ENCODE measurements around the gene AHCYL1. TPM values are rescaled to one million over a fixed set of nuclear protein-coding genes. Genes with fewer than 3 reads are reported as not detected.

AHCYL1 gene
- total RNA-seq, 1 experiment from 2014 or later, result 34.0 TPM

- peaks cover 69% of the 10 kb centered on the region for H3K79me2 ChIP-seq (ENCODE audit: low read length)
Measured at GRCh38 chr1:109996476-109996875, 11.9 kb downstream of the AHCYL1 start.

GRCh38 chr1:109997204-109997866 lies 12.8 kb downstream of the AHCYL1 start:
- H2AFZ ChIP-seq (ENCODE audit: low read length), result no peak overlapping the region
- no peak overlapping the region for H3K4me2 ChIP-seq (ENCODE audit: low read depth, low read length, poor library complexity, severe bottlenecking)

More at GRCh38 chr1:109996476-109996875, 11.9 kb downstream of the AHCYL1 start:
- Histone ChIP-seq H3K4me1 (ENCODE audit: low read length) (peaks cover 2% of the 10 kb centered on the region; the same call in 1 of the 2 replicates), H3K36me3 (ENCODE audit: insufficient read depth, low read length) (no peaks in the 10 kb centered on the region), H2AFZ (ENCODE audit: low read length) (no peak overlapping the region), H3K27ac (ENCODE audit: low read length) (no peak overlapping the region), H3K9ac (ENCODE audit: low read length) (no peak overlapping the region), H3K27me3 (ENCODE audit: low read length) (no peaks in the 10 kb centered on the region), H3K4me3 (ENCODE audit: low read length) (no peak overlapping the region), H4K20me1 (ENCODE audit: insufficient read depth, low read depth, low read length) (peaks cover 4% of the 10 kb centered on the region; the same call in 1 of the 2 replicates), H3K4me2 (ENCODE audit: low read depth, low read length, poor library complexity, severe bottlenecking) (no peak overlapping the region), H3K9me2 (replicated peaks; ENCODE audit: insufficient read depth, low read length) (no peaks in the 10 kb centered on the region), H3K9me3 (ENCODE audit: low read length) (no peaks in the 10 kb centered on the region)
- no peak for DNase-seq

GRCh38 chr1:109997867-109998229 lies 13.3 kb downstream of the AHCYL1 start:
- H2AFZ ChIP-seq (ENCODE audit: low read length), result no peak overlapping the region
- no peaks in the 10 kb centered on the region for H3K36me3 ChIP-seq (ENCODE audit: insufficient read depth, low read length)
- H3K9ac ChIP-seq (ENCODE audit: low read length), result no peak overlapping the region
- H3K27me3 ChIP-seq (ENCODE audit: low read length), result no peaks in the 10 kb centered on the region
- H3K4me2 ChIP-seq (ENCODE audit: low read depth, low read length, poor library complexity, severe bottlenecking), result no peak overlapping the region
- H3K9me2 ChIP-seq (replicated peaks; ENCODE audit: insufficient read depth, low read length), result no peaks in the 10 kb centered on the region
- H3K4me1 ChIP-seq (ENCODE audit: low read length), result peaks cover 2% of the 10 kb centered on the region; the same call in 1 of the 2 replicates
- H3K9me3 ChIP-seq (ENCODE audit: low read length), result no peaks in the 10 kb centered on the region
- H3K79me2 ChIP-seq (ENCODE audit: low read length), result peaks cover 69% of the 10 kb centered on the region
- H4K20me1 ChIP-seq (ENCODE audit: insufficient read depth, low read depth, low read length), result 0 out of 2 replicates have a peak, but pooled peaks cover 3% of the 10 kb centered on the region
- no peak for DNase-seq
- no peak overlapping the region for H3K4me3 ChIP-seq (ENCODE audit: low read length)
- no peak overlapping the region for H3K27ac ChIP-seq (ENCODE audit: low read length)

More at GRCh38 chr1:109997204-109997866, 12.8 kb downstream of the AHCYL1 start:
- no peaks in the 10 kb centered on the region for H3K9me3 ChIP-seq (ENCODE audit: low read length)
- no peak overlapping the region for H3K4me3 ChIP-seq (ENCODE audit: low read length)
- 0 out of 2 replicates have a peak, but pooled peaks cover 3% of the 10 kb centered on the region for H4K20me1 ChIP-seq (ENCODE audit: insufficient read depth, low read depth, low read length)
- H3K79me2 ChIP-seq (ENCODE audit: low read length), result peaks cover 69% of the 10 kb centered on the region
- H3K27ac ChIP-seq (ENCODE audit: low read length), result no peak overlapping the region
- peaks cover 2% of the 10 kb centered on the region; the same call in 1 of the 2 replicates for H3K4me1 ChIP-seq (ENCODE audit: low read length)
- H3K9me2 ChIP-seq (replicated peaks; ENCODE audit: insufficient read depth, low read length), result no peaks in the 10 kb centered on the region
- no peaks in the 10 kb centered on the region for H3K36me3 ChIP-seq (ENCODE audit: insufficient read depth, low read length)
- DNase-seq, result no peak
- H3K9ac ChIP-seq (ENCODE audit: low read length), result no peak overlapping the region
- H3K27me3 ChIP-seq (ENCODE audit: low read length), result no peaks in the 10 kb centered on the region

DNA sequence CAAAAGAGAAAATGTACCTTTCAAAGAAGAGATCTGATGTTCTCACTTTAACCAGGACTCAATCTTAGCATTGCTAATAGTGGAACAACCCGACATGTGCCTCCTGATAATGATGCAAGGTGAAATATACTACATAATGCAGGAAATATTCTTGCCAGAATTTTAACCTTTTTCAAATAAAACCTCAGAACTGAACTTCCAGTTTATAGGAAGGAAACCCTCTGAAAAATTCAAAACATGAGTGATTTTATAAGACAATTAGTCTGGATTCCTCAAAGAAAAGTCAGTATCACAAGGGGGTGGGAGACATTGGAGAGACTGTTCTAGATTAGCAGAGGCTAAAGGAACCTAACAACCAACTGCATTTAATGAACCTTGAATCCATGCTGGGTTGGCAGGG lies 18.1 kb downstream of the AHCYL1 start:
- H3K79me2 ChIP-seq (ENCODE audit: low read length), result peaks cover 76% of the 10 kb centered on the region
- no peaks in the 10 kb centered on the region for H3K27me3 ChIP-seq (ENCODE audit: low read length)
- no peaks in the 10 kb centered on the region for H3K36me3 ChIP-seq (ENCODE audit: insufficient read depth, low read length)
- H4K20me1 ChIP-seq (ENCODE audit: insufficient read depth, low read depth, low read length), result no peaks in the 10 kb centered on the region
- no peak overlapping the region for H3K9ac ChIP-seq (ENCODE audit: low read length)
- no peaks in the 10 kb centered on the region for H3K9me2 ChIP-seq (replicated peaks; ENCODE audit: insufficient read depth, low read length)
- no peak overlapping the region for H3K27ac ChIP-seq (ENCODE audit: low read length)
- no peaks in the 10 kb centered on the region for H3K9me3 ChIP-seq (ENCODE audit: low read length)
- H3K4me1 ChIP-seq (ENCODE audit: low read length), result peaks cover 38% of the 10 kb centered on the region
- no peak overlapping the region for H3K4me3 ChIP-seq (ENCODE audit: low read length)
- DNase-seq, result no peak
- no peak overlapping the region for H3K4me2 ChIP-seq (ENCODE audit: low read depth, low read length, poor library complexity, severe bottlenecking)
- H2AFZ ChIP-seq (ENCODE audit: low read length), result no peak overlapping the region

DNA sequence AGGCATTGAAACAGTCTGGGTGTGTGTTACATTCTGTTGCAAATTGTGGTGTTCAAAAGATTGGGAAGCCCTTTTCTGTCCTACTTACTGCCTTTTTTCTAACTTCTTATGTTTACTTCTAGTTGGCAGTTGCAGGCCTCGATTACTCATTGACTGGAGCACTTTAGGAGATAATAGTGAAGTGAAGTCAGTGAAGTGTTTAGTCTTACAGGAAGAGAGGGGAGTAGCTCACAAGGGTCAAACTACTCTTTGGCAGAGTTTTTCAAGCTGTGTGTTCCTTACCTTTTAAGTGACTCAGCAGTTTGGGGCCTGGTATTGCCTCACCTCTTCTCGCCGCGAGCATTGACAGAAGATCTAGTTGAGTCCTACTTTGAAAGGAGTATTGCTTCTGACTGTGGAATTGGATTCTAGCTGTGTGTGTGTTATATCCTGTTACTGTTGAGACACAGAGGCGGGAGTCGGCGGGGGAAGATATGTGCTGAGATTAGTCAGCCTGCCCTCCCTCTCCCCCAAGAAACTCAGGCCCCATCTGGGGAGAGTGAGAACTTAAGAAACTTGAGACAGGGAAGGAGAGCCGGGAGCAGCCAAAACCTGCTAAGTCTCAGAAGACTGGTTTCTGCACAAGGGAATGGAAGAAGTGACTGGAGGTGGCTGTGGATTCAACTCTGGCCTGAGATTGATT lies 19.3 kb downstream of the AHCYL1 start:
- peaks cover 38% of the 10 kb centered on the region for H3K4me1 ChIP-seq (ENCODE audit: low read length)
- H2AFZ ChIP-seq (ENCODE audit: low read length), result no peak overlapping the region
- DNase-seq, result no peak
- no peak overlapping the region for H3K9ac ChIP-seq (ENCODE audit: low read length)
- no peak overlapping the region for H3K4me3 ChIP-seq (ENCODE audit: low read length)
- H4K20me1 ChIP-seq (ENCODE audit: insufficient read depth, low read depth, low read length), result no peaks in the 10 kb centered on the region
- H3K27ac ChIP-seq (ENCODE audit: low read length), result no peak overlapping the region
- no peaks in the 10 kb centered on the region for H3K9me3 ChIP-seq (ENCODE audit: low read length)
- H3K36me3 ChIP-seq (ENCODE audit: insufficient read depth, low read length), result no peaks in the 10 kb centered on the region
- H3K79me2 ChIP-seq (ENCODE audit: low read length), result peaks cover 70% of the 10 kb centered on the region
- no peaks in the 10 kb centered on the region for H3K27me3 ChIP-seq (ENCODE audit: low read length)
- no peaks in the 10 kb centered on the region for H3K9me2 ChIP-seq (replicated peaks; ENCODE audit: insufficient read depth, low read length)
- H3K4me2 ChIP-seq (ENCODE audit: low read depth, low read length, poor library complexity, severe bottlenecking), result no peak overlapping the region

DNA sequence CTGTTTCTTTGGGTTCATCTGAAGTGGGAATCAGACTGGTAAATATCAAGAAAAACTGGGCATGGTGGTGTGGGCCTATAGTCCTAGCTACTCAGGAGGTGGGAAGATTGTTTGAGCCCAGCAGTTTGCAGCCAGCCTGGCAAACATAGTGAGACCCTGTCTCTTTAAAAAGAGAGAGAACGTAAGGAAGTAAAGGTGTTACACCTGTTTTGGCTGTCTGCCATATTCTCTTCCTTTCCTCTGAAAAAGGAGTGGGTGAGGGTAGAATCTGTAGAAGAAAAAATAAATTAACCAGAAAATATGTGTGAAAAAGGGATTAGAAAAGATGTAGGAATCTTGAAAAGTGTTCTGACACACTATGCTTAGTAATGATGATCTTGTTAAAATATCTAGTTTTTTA lies 20.0 kb downstream of the AHCYL1 start:
- Histone ChIP-seq H3K9ac (ENCODE audit: low read length) (no peak overlapping the region), H3K36me3 (ENCODE audit: insufficient read depth, low read length) (no peaks in the 10 kb centered on the region), H3K4me3 (ENCODE audit: low read length) (no peak overlapping the region), H3K4me2 (ENCODE audit: low read depth, low read length, poor library complexity, severe bottlenecking) (no peak overlapping the region), H3K27me3 (ENCODE audit: low read length) (no peaks in the 10 kb centered on the region), H3K27ac (ENCODE audit: low read length) (no peak overlapping the region), H2AFZ (ENCODE audit: low read length) (no peak overlapping the region), H4K20me1 (ENCODE audit: insufficient read depth, low read depth, low read length) (no peaks in the 10 kb centered on the region), H3K9me3 (ENCODE audit: low read length) (no peaks in the 10 kb centered on the region), H3K4me1 (ENCODE audit: low read length) (peaks cover 36% of the 10 kb centered on the region), H3K79me2 (ENCODE audit: low read length) (peaks cover 66% of the 10 kb centered on the region), H3K9me2 (replicated peaks; ENCODE audit: insufficient read depth, low read length) (no peaks in the 10 kb centered on the region)
- DNase-seq, result no peak

DNA sequence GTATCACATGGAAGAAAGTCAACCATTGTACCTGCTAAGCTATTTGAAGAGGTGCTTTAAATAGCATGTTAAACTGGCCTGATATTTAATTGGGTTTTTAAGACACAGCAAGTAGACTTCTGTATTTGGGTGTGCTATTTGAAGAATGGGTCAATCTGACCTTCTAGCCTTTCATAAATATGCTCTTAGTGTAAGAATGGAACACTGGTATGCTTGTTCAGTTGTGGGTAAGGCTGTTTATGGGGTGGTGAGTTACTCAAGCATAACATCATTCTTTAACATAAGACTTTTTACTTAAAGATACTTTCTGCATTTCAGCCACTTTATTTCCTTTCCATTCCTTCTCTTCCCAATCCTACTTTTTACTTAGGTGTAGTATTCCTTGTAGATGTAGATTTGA lies 21.4 kb downstream of the AHCYL1 start:
- H3K9ac ChIP-seq (ENCODE audit: low read length), result no peak overlapping the region
- no peak overlapping the region for H2AFZ ChIP-seq (ENCODE audit: low read length)
- peaks cover 56% of the 10 kb centered on the region for H3K79me2 ChIP-seq (ENCODE audit: low read length)
- no peaks in the 10 kb centered on the region for H3K9me2 ChIP-seq (replicated peaks; ENCODE audit: insufficient read depth, low read length)
- DNase-seq, result no peak
- H3K9me3 ChIP-seq (ENCODE audit: low read length), result no peaks in the 10 kb centered on the region
- H3K4me1 ChIP-seq (ENCODE audit: low read length), result peaks cover 36% of the 10 kb centered on the region
- no peak overlapping the region for H3K4me2 ChIP-seq (ENCODE audit: low read depth, low read length, poor library complexity, severe bottlenecking)
- H4K20me1 ChIP-seq (ENCODE audit: insufficient read depth, low read depth, low read length), result no peaks in the 10 kb centered on the region
- H3K36me3 ChIP-seq (ENCODE audit: insufficient read depth, low read length), result peaks cover 4% of the 10 kb centered on the region; the same call in 1 of the 2 replicates
- no peak overlapping the region for H3K27ac ChIP-seq (ENCODE audit: low read length)
- H3K27me3 ChIP-seq (ENCODE audit: low read length), result no peaks in the 10 kb centered on the region
- H3K4me3 ChIP-seq (ENCODE audit: low read length), result no peak overlapping the region

- peaks cover 4% of the 10 kb centered on the region; the same call in 1 of the 2 replicates for H3K36me3 ChIP-seq (ENCODE audit: insufficient read depth, low read length)
- no peak overlapping the region for H3K4me2 ChIP-seq (ENCODE audit: low read depth, low read length, poor library complexity, severe bottlenecking)
- no peak overlapping the region for H3K9ac ChIP-seq (ENCODE audit: low read length)
- no peaks in the 10 kb centered on the region for H4K20me1 ChIP-seq (ENCODE audit: insufficient read depth, low read depth, low read length)
- peaks cover 36% of the 10 kb centered on the region for H3K4me1 ChIP-seq (ENCODE audit: low read length)
- H3K4me3 ChIP-seq (ENCODE audit: low read length), result no peak overlapping the region
- H3K9me3 ChIP-seq (ENCODE audit: low read length), result no peaks in the 10 kb centered on the region
- no peak overlapping the region for H2AFZ ChIP-seq (ENCODE audit: low read length)
- no peak for DNase-seq
- H3K27ac ChIP-seq (ENCODE audit: low read length), result no peak overlapping the region
- H3K9me2 ChIP-seq (replicated peaks; ENCODE audit: insufficient read depth, low read length), result no peaks in the 10 kb centered on the region
- H3K27me3 ChIP-seq (ENCODE audit: low read length), result no peaks in the 10 kb centered on the region
- H3K79me2 ChIP-seq (ENCODE audit: low read length), result peaks cover 56% of the 10 kb centered on the region
Measured at GRCh38 chr1:110006516-110006915, 22.0 kb downstream of the AHCYL1 start.

Data from Karpas-422 (cell line).